GM19372 (cell line): ENCODE measurements around the gene ATE1.
"Not testable (repeated sequence)": the region's sequence is repeated elsewhere in the genome, so short reads cannot be mapped to it uniquely, and the experiment has no call there.

Experiments
- ATAC-seq: cut with Tn5 transposase; IDR thresholded peaks from one replicate; pipeline ENCODE4 v1.9.1; 2021; ENCODE audit warnings: mild to moderate bottlenecking, low read depth, moderate library complexity; ENCODE audit not compliant: unreplicated experiment

Gene ATE1

GRCh38 chr10:121797490-121797889 lies 130.3 kb downstream of the ATE1 start:
- ATAC-seq = no peak

GRCh38 chr10:121796342-121796741 lies 131.5 kb downstream of the ATE1 start:
- peak; percentile 61 for ATAC-seq

DNA sequence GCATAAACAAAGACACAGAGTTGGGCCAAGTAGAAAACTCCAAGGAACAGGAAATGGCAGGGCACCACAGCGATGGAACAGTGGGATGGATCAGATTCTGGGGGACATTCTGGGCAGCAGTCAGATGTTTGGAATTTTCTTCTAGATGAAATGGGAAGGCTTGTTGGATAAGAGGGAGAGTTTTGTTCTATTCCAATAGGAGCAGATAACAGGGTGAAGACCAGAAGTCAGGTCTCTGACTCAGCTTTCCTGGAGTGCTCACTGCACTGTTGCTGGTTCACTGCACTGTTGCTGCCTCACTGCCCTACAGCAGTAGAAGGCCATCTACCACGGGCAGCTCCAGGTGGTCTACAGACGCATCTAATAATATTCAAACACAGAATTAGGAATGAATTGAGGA lies 135.6 kb downstream of the ATE1 start:
- ATAC-seq = no peak

DNA sequence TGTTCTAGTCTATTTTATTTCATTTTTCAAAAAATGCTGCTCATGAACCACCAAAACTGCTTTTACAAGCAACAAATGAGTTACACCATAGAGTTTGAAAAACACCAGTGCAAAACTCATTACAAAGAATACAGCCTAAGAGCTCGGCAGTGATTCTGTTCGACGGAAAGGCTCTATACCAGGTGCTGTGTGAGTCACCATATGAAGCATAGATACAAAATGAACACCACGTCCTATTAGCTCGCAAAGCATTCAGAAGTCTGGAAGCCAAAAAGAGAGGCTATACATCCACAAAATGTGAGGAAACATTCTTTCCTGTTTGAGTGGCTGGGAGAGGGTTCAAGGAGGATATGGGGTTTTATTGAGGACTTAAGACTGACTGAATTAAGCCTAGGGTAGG lies 136.1 kb downstream of the ATE1 start:
- ATAC-seq = no peak

- no peak for ATAC-seq
Measured at GRCh38 chr10:121788717-121789116, 139.1 kb downstream of the ATE1 start.

DNA sequence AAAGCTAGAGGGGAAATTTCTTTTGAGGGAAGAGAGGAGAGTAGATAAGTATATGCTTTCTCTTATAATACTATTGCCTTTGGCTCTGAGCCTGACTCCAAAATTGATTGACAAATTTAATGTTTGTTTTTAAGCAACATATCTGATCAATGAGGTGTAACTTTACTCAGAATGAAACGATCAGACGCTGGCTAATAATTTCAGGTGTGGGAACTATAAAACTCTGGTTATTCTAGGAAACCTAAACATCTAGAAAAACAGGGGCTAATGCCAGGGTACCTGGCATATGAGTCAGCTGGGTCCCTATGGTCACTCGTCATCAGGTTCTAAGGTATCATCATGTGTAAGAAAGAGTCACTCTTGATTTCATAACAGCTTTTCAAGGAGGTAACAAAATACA lies 139.7 kb downstream of the ATE1 start:
- no peak for ATAC-seq

- ATAC-seq = no peak
Measured at GRCh38 chr10:121787169-121787568, 140.7 kb downstream of the ATE1 start.

DNA sequence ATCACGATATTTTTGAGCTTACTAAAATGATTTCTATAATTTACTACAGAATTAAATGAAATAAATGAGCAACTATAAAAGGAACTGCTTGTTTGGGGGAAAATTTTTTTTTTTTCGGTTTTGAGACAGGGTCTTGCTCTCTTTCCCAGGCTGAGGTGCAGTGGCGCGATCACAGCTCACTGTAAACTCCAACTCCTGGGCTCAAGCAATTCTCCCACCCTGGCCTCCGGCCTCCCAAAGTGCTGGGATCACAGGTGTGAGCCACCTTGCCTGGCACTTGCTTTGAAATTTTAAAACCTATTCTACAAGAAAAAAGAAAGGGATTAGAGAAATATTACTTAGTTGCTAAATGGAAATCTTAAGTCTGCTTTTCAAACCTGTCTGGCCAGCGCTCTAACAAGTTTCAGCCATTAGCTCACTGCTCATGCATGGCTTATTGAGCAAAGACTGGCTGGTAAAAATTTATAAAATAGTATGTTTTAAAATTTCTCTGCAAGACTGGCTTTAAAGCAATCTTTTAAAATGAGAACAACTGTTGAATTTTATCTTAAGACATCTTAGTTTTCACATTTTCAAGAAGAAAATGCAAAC lies 144.0 kb downstream of the ATE1 start:
- ATAC-seq = no peak

DNA sequence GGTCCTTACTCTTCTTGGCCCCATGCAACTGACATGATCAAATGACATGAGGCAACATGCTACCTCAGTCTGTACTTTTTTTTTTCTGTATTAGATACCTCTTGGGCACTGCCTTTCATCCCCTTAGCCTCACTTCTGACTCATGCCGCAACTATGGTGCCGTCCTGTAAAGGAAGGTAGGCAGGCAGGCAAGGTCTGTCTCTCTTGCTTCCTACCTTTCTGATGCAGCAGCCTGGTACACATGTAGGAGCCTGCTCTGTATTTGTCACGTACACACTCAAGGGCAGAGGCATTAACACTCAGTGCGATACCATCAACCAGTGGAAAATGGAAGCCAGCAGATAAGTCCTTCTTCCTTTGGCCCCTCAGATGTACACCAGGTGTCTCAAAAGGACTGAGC lies 146.7 kb downstream of the ATE1 start:
- no peak for ATAC-seq

GRCh38 chr10:121774813-121775212 lies 153.0 kb downstream of the ATE1 start:
- ATAC-seq = no peak

DNA sequence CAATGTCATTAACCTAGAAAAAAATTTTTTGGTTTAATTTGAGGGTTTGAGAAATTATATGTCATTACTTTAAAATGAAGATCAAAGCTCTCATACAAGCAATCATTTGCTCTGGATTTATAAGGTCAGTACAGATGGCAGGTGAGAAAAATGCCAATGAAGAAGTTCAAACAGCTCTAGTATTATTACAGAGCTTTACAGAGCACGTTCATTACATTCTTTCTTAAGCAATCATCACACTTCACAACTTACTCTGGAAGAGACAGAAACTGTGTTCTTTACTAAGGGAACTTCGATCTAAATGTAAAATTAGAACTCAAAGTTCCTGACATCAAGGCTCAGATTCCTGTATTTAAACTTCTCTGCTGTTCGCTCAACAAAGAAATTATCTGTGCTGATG lies 153.4 kb downstream of the ATE1 start:
- no peak for ATAC-seq

GRCh38 chr10:121772884-121773283 lies 154.9 kb downstream of the ATE1 start:
- no peak for ATAC-seq

DNA sequence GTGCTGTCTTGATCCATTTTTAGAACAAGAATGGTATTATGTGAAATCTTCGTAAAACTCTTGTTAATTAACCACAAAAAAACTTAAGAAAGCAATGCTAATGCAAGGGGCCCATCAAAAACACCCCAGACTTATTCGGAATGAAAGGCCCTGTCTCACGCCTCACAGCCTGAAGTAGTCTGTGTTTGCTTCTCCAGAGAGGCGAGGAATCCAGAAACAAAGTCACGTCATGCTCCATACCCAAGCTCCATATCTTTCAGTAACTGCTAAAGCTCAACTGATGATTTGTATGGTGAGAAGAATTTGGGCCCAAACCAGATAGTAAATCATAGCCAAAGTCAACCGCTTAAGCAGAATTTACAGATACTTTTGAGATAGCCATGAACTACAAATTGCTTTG lies 155.4 kb downstream of the ATE1 start:
- no peak for ATAC-seq

DNA sequence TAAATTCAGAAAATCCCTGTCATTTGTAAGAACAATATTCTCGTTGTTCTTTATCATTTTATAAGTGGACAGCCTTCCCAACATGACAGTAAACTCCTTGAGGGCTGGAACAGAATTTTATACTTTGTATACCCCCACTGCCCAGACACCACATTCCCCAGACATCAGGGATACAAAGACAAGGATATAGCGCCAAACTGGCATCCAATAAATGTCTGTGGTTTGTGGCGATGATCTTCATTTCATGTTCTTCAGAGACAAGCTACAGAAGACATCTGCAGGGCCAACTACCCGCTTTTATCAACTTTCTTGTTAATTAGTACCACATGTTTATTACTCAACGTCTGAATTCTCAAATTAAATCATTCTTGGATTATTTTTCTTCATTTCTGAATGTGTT lies 155.9 kb downstream of the ATE1 start:
- ATAC-seq = no peak

GRCh38 chr10:121766426-121766825 lies 161.4 kb downstream of the ATE1 start:
- no peak for ATAC-seq

- ATAC-seq = no peak
Measured at GRCh38 chr10:121765204-121765603, 162.6 kb downstream of the ATE1 start.

DNA sequence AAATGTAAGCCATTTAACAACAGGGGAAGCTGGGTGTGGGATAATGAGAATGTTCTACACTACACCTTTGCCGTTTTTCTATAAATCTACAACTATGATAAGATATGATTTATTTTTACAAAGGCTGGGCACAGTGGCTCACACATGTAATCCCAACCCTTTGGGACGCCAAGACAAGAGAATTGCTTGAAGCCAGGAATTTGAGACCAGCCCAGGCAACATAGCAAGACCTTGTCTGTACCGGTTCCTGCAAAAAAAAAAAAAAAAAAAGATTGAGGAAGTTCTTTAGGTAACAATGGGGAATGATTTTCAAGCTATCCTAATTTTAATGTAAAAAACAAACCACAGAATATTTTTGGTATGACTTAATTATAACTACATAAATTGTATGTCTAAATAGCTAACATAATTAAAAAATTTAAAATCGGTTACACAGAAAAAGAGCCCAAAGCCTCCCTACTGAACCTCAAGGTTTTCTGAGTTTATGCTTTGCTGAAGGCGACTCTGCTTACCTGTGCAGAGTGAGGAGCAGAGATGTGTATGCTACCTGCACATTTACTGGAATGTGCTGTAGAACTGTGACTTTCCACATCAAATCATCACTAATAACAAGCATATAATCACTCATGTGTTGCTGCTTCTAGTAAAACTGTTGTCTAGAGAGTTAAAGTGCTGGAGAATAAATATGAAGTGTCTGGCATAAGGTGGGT lies 163.4 kb downstream of the ATE1 start:
- no peak for ATAC-seq

GRCh38 chr10:121757241-121757640 lies 170.6 kb downstream of the ATE1 start:
- ATAC-seq = not testable (repeated sequence)

GRCh38 chr10:121755496-121755895 lies 172.3 kb downstream of the ATE1 start:
- ATAC-seq = not testable (repeated sequence)

GRCh38 chr10:121754666-121755065 lies 173.2 kb downstream of the ATE1 start:
- ATAC-seq = no peak

GRCh38 chr10:121753726-121754476 lies 173.9 kb downstream of the ATE1 start:
- ATAC-seq = peak; percentile 64
